Suprapubic skin (tissue), 4 donors: ENCODE results near the gene TTLL3.

Source experiments
- EP300 ChIP-seq: sonication (generic); formaldehyde crosslinking; IDR thresholded peaks from one replicate; pipeline ENCODE4 v1.6.1; 2017; ENCODE audit warnings: antibody characterized with exemption
- POLR2A ChIP-seq, 2 donors: fragments of 450-650 bp; IDR thresholded peaks; one replicate each; pipeline ENCODE4 v1.6.1; 2017; ENCODE audit warnings: antibody characterized with exemption in 2 of 2, mild to moderate bottlenecking in 2 of 2, moderate library complexity in 2 of 2
- POLR2AphosphoS5 ChIP-seq, 3 donors: sonication (generic); formaldehyde crosslinking; IDR thresholded peaks; one replicate each; pipeline ENCODE4 v1.6.1; 2017; ENCODE audit warnings: antibody characterized with exemption in 3 of 3
- TF ChIP-seq, protein P1 (sequence below), 2 donors: fragments of 200-600 bp in 1 of 2; fragments of 450-650 bp in 1 of 2; sonication (generic) in 1 of 2; IDR thresholded peaks; one replicate each; pipeline ENCODE4 v1.5.1; 2016 to 2019; ENCODE audit warnings: antibody characterized with exemption in 2 of 2, mild to moderate bottlenecking in 1 of 2, moderate library complexity in 1 of 2

GRCh38 chr3:9825451-9826040 is 15.5 kb downstream of the TTLL3 start:
- TF ChIP-seq POLR2A (IDR thresholded peaks at IDR 0.05) (no peak), POLR2AphosphoS5 (IDR thresholded peaks at IDR 0.05) (no peak), EP300 (no peak)
- TF ChIP-seq, protein P1, sequence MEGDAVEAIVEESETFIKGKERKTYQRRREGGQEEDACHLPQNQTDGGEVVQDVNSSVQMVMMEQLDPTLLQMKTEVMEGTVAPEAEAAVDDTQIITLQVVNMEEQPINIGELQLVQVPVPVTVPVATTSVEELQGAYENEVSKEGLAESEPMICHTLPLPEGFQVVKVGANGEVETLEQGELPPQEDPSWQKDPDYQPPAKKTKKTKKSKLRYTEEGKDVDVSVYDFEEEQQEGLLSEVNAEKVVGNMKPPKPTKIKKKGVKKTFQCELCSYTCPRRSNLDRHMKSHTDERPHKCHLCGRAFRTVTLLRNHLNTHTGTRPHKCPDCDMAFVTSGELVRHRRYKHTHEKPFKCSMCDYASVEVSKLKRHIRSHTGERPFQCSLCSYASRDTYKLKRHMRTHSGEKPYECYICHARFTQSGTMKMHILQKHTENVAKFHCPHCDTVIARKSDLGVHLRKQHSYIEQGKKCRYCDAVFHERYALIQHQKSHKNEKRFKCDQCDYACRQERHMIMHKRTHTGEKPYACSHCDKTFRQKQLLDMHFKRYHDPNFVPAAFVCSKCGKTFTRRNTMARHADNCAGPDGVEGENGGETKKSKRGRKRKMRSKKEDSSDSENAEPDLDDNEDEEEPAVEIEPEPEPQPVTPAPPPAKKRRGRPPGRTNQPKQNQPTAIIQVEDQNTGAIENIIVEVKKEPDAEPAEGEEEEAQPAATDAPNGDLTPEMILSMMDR (IDR thresholded peaks at IDR 0.05), result no peak
